Occipital lobe (tissue), 2 donors: ENCODE measurements around the gene HINFP. TPM values are rescaled to one million over a fixed set of nuclear protein-coding genes. Genes with fewer than 3 reads are reported as not detected.
A peak's percentile ranks its signal among the peaks of the same experiment; 100 is the strongest.
"Not testable (repeated sequence)": the region's sequence is repeated elsewhere in the genome, so short reads cannot be mapped to it uniquely, and the experiment has no call there.

ENCODE experiments used
- DNase-seq: peaks from one replicate; lab custom pipeline; 2025; lab: John Stamatoyannopoulos, UW
- total RNA-seq: library from RNA; depleted of rRNA; stranded (reverse); fragments of >200 nt; gene quantifications from one replicate; pipeline ENCODE4 v1.2.3, GENCODE V29; 2014

HINFP gene
- total RNA-seq, 1 donor from 2014 or later = 21.7 TPM

GRCh38 chr11:119099711-119100110, 21.7 kb upstream of the HINFP start:
- no peak for DNase-seq

- no peak for DNase-seq
Measured at GRCh38 chr11:119100246-119100970, 21.0 kb upstream of the HINFP start.

- DNase-seq = no peak
Measured at GRCh38 chr11:119100994-119101758, 20.2 kb upstream of the HINFP start.

- DNase-seq = peak; percentile 92
Measured at GRCh38 chr11:119101759-119102423, 19.5 kb upstream of the HINFP start, which contains the start of gene DPAGT1. Gene DPAGT1, minus strand, starts transcription at chr11:119101853. Its CDS starts 198 bp downstream, at chr11:119101655.

GRCh38 chr11:119103161-119103664, 18.2 kb upstream of the HINFP start:
- DNase-seq = not testable (repeated sequence)

- no peak for DNase-seq
Measured at GRCh38 chr11:119103793-119104192, 17.6 kb upstream of the HINFP start.

- DNase-seq = peak; percentile 88
Measured at GRCh38 chr11:119106564-119107537, 14.5 kb upstream of the HINFP start, which contains the start of gene C2CD2L. Gene C2CD2L, plus strand, starts transcription at chr11:119107344. Its CDS starts 398 bp downstream, at chr11:119107742.

- DNase-seq = no peak
Measured at GRCh38 chr11:119107538-119108145, 13.7 kb upstream of the HINFP start.

- no peak for DNase-seq
Measured at GRCh38 chr11:119108146-119108856, 13.1 kb upstream of the HINFP start.

GRCh38 chr11:119108857-119109221, 12.5 kb upstream of the HINFP start:
- DNase-seq = no peak

- no peak for DNase-seq
Measured at GRCh38 chr11:119109843-119110242, 11.5 kb upstream of the HINFP start.

GRCh38 chr11:119110439-119110838, 10.9 kb upstream of the HINFP start:
- no peak for DNase-seq

- DNase-seq = no peak
Measured at GRCh38 chr11:119111361-119111925, 9.9 kb upstream of the HINFP start.

GRCh38 chr11:119112314-119113020, 8.9 kb upstream of the HINFP start:
- DNase-seq = no peak

GRCh38 chr11:119113716-119114115, 7.7 kb upstream of the HINFP start:
- DNase-seq = no peak

- no peak for DNase-seq
Measured at GRCh38 chr11:119114351-119114750, 7.0 kb upstream of the HINFP start.

- no peak for DNase-seq
Measured at GRCh38 chr11:119115484-119116234, 5.7 kb upstream of the HINFP start.

- no peak for DNase-seq
Measured at GRCh38 chr11:119116235-119116594, 5.2 kb upstream of the HINFP start.
